Measurements from ENCODE around the gene SAA2.
"Not testable (repeated sequence)": the region's sequence is repeated elsewhere in the genome, so short reads cannot be mapped to it uniquely, and the experiment has no call there.

The SAA2 gene

DNA sequence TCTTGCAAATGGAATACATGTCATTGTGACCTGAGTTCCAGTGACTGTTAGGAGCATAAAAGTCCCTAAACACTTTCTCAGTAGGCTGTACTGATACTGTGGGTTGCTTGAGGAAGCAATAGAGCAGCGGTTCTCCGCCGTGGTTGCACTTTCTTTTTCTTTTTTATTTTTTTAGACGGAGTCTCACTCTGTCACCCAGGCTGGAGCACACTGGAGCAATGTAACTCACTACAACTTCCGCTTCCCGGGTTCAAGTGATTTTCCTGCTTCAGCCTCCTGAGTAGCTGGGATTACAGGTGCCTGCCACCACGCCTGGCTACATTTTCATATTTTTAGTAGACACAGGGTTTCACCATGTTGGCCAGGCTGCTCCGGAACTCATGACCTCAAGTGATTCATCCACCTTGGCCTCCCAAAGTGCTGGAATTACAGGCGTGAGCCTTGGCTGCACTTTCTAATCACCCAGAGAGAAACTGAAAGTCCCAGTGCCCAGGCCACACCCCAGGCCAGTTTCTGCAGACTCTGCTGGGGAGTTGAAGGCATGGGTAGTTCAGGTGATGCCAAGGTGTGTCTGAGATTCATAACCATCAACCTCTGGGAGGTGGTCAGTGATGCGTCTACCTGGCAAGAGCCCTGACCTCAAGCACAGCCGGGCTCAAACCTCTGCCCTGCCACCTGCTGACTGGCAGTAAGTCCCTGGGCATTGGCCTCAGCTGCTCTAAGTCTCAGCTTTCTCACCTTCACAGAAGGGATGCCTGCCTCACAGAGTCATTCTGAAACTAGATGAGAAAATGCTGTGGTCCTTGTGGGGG, 1.9 kb downstream of the SAA2 start:
- peak; percentile 41 for DNase-seq

DNA sequence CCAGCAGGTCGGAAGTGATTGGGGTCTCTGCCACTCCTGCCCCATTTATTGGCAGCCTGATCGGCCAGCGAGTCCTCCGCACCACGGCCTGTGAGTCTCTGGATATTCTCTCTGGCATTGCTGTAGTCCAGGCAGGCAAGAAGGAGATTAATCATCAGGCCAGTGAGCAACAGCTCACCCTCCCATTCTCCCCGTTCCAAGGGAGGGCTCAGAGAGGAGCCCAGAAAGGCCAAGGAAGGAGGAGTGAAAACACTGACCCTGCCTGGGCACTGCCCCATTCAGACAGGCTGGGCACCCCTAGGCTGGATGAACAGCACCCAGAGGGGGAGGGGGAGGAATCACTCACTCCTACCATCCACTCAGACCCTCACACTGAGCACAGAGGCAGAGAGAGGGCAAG, 3.1 kb downstream of the SAA2 start:
- DNase-seq = no peak

DNA sequence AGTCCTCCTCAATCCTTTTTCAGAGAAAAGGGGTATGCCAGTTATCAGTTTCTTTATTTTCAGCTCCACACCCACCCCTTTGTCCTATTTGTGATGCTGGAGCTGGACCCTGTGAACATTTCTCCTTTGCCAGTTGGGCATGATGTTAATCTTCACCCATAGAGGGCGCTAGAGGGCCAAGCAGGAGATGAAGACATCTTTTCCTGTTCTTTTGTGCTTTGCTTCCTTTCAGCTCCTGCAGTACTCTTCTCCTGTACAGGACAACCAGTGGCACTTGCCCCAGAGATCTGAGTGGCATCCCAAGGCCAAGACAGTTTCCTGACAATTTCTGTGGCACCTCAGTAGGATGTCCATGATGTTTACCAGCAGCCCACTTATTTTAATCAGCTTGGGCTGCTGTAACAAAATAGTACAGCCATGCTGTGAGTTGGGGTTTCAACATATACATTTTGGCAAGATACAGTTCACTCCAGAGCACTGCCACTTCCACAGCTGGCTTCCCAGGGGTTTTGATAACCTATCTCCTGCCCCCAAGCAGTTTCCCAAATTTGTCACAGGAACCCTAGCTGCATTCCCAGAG, 4.6 kb downstream of the SAA2 start:
- peak; percentile 80 for DNase-seq

DNA sequence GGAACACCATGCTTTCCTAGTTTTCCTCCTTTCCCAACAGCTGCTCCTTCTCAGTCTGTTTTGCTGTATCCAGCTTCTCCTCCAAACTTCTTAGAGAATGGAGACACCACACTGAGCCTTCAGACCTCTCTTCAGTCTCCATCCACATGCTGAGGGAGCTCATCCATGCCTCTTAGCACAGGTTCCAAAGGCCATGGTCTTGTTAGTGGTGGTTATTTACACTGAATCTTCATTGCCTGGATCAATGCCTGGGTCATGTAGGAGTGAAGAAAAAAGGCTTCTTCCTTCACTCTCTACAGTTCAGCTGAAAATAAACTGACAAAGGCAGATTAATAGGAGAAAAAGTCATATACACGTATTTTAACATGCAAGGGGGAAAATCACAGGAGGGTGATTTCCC, 8.8 kb downstream of the SAA2 start:
- no peak for DNase-seq

DNA sequence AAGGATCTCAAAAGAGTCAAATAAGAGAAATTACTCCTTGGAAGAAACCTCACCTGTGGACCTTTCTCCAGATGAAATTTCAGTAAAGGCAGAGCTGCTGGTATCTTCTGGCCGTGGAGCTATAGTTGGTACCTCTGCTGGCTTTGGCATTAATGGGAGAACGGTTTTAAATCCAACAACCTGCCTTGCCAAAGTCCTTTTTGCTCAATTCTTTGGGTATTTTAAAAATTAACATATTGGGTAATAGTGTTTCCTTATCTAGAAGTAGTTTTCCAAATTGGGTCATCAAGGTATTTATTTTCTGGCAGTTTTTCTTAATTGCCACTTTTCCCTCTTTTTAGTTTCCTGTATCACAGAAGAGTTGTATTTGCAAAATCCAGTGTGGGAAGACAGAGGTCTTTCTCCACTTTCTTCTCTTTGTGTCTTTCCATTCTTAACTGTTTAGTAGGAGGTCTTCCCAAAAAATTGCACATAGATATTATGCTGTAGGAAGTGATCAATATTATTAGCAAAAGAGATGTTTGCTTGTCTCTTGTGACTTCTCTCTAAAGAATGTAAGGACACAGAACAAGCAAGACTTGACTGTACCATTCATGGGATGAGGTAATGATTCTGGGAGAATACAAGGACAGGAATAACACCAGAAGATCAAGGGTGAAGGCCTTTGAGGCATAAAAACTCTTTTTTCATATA, 11.7 kb downstream of the SAA2 start, which contains the start of gene SAA4:
TSS of gene SAA4 (minus strand) at position 139 of the 693 bp plus-strand sequence. CDS start 876 bp downstream, outside the sequence.
- no peak for DNase-seq

DNA sequence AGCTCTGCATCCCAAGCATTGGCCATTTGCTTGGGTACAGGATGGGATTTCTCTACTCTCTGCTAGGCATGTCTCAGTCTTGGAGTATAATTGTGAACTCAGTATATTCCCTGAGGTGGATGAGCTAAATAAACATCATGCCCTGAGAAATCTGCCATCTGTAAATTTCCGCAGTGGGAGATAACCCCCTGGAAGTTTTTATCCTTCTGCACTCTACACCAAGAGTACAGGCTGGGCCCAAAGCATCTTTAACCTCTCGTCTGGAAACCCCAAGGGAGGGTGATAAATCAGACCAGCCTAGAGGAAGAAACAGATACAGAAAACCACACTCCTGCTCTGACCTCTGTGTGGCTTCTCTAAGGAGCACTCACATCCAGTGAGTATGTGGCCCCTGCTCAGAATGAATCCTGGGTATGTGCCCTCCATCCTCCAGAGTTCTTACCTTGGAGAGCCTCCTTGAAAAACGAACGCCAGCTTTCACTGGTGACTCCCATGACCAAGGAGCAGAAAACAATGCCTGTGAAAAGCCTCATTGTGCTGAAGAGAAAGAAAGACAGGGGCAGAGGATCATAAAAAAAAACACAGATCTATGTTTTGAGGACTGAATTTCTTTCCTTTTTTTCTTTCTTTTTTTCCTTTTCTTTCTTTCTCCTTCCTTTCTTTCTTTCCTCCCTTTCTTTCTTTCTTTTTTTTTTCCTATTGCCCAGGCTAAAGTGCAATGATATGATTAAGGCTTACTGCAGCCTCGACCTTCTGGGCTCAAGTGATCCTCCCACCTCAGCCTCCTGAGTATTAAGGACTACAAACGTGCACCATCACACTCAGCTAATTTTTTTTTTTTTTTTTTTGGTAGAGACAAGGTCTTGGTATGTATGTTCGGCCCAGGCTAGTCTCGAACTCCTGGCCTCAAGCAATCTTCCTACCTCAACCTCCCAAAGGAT, 12.8 kb downstream of the SAA2 start:
- DNase-seq = no peak

DNA sequence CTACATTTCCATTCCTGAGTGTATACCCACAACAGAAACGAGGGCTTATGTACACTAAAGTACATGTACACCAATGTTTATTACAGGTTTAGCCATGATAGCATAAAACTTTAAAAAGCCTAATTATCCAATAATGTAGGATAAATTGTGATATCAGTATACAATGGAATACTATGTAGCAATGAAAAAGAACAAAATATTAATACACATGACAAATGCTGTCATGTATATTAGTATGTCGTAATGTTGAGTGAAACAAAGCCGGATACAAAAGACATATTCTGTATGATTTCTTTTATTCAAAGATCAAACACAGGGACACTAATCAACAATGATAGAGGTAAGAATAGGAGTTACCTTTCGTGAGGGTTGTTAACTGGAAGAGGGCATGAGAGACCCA, 14.6 kb downstream of the SAA2 start:
- DNase-seq = no peak

DNA sequence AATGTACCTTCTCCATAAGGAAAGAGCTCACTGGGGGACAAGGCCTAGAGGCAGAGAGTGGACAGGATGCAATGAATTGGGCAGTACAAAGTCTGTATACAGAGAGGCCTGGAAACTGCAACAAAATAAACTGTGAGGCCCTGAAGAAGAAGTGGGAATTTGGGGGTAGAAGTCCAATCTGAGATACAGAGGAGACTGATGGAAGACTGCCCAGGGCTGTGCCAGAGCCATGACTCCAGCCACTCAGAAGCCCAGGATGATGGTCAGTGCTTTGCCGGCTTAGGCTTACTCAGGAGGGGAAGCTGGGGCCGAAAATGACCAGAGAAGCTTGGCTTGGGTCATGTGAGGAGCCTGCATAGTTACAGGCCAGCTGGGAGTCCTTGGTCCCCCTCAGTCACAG, 17.6 kb downstream of the SAA2 start:
- no peak for DNase-seq

DNA sequence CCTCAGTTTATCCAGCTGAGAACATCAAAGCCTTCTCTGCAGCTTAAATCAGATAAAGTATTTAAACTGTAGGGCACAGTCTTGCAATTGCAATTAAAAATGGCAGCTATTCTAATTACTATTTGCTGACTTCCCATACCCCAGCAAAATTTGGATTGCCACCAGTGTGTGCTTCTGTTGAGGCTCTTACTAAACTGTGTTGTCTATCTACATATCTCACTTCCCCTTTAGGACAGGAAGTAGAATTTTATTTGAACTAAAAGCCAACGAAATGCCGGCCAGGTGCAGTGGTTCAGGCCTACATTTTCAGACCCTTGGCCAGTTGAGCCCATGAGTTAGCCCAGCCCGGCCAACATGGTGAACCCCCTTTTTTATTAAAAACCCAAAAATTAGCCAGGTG, 19.0 kb downstream of the SAA2 start:
- DNase-seq = no peak

DNA sequence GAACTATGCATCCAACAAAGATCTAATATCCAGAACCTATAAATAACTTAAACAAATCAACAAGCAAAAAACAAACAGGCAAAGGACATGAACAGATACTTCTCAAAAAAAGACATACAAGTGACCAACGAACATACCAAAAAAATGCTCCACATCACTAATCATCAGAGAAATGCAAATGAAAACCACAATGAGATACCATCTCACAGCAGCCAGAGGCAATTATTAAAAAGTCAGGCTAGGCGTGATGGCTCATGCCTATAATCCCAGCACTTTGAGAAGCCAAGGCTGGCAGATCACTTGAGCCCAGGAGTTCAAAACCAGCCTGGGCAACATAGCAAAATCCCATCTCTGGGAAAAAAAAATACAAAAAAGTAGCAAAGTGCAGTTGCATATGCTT, 22.6 kb downstream of the SAA2 start:
- no peak for DNase-seq

DNA sequence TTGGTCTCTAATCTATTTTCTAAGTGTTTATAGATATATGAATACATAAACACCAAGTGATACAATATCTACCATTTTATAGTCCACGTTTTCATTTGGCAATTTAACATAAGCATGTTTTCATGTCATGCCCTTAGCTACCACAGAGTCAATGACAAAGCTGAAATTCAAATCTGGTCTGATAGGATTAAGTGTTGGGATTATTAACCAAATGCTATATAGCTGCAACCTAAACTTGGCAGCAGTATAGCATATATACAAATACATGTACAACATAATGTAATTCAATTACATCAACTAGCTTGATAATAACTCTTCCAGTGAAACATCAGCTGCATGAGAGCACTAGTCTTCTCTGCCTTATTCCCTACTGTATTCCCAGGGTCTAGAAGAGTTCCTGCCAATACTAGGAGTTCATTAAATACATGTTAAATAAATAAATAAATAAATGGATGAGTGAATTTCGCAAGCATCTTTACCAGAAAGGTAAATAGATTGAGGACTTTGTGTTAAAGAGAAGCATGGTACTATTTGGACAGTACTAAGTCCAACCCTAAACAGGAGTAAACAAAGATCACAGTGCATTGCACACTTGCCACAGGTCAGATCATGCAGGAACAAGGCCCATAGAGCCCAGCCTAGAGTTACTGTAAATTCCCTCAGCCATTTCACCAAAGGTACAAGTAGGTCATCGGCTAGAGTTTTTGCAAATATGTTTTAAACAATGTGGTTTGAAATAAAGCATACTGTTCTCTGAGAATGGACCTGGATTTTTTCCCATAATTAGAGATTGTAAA, 24.7 kb downstream of the SAA2 start:
- DNase-seq = no peak

DNA sequence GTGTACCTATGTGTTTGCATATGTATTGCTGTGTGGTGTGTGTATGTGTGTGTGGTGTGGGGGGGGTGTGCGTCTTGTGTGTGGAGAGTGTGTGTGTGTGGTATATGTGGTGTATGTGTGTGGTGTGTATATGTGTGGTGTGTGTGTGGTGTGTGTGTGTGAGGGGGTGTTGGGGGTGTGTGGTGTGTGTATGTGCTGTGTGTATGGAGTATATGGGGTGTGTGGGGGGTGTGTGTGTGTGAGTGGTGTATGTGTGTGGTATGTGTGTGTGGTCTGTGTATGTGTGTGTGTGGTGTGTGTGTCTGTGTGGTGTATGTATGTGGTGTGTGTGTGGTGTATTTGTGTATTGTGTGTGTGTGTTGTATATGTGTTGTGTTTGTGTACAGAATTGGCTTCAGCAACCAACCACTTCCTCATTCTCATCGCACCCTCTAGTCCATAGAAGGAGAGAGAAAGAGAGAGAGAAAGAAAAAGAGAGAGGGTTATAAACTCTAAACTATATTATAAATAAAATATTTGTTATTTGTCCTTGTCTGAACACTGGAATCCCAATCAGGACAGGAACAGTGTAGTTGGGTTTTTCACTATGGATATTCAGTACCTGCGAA, 25.6 kb downstream of the SAA2 start:
- DNase-seq = no peak

DNA sequence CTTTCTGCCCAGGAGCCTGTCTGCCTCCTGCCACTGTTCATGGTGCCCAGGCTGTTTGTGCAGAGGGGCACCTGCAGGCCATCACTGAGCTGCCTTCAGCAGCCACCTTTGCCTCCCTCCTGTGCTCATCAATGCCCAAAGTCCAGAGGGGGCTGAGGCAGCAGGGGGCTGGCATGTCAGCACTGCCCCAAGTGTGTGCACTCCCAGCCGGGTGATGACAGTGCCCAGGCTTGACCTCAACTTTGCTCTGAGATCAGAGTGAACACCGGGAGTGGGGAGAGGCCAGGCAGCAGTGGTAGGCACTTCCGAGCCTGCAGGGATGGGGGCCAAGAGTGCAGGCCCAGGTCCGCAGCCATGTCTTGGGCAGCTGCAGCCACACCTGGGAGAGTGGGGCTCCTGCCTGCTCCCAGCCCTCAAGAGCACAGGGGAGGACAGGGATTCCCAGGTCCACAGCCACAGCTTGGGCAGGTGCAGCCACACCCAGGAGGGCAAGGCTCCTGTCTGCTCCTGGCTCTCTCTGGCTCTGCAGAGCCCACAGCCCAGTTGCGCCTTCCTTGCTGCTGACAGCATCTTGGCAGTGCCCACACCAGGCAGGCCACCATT, 27.1 kb downstream of the SAA2 start:
- no peak for DNase-seq

DNA sequence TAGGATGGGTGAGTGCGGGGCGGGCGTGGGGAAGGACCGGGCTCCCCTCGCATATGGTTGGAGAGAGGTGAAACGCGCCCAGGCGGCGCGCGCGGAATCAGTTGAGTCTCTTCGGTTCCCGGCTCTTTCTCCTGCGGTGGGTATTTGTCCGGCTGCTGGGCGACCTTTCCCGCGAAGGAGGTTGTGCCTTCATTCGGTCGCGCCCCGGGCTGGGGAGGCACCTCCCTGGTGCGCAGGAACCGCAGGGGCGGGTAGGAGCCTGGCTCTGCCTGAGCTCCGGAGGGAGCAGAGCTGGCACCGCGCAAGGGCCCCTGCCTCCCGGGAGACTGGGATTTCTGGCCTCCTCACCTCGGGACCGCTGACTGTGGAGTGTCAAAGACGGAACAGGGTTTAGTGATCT, 39.4 kb downstream of the SAA2 start:
- no peak for DNase-seq

DNA sequence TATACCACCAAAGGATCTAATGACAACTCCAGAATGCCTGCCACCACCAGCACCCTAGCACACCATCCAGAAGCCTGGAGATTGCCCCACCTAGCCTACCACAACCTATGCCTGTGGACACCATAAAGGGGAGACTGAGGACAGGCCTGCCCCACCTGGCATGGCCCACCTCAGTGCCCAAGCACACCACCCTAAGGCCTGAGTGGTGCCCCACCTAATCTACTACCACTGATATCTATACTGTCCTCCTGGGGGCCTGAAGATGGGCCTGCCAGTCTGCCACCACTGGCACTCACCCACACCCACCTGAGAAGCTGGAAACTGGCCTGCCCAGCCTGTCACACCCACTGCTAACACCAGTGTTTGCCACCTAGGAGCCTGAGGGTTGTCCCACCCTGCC, 43.7 kb downstream of the SAA2 start:
- no peak for DNase-seq

DNA sequence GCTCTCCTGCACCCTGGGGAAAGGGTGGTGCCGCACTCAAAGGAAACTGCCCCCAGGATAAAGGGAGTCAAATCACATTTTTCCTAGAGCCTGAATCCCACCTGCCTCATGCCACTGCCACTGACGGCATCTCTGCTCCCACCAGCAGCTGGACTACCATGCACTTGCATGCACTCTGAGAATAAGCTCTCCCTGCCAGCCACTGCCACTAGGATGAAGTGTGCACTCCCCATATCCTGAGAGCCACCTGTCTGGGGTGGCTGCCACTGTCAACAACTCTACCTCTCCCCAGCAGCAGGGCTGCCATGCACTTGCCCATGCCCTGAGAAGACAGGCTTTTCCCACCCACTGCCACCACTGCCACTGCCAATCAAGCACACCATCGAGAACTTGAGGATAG, 44.2 kb downstream of the SAA2 start:
- no peak for DNase-seq

DNA sequence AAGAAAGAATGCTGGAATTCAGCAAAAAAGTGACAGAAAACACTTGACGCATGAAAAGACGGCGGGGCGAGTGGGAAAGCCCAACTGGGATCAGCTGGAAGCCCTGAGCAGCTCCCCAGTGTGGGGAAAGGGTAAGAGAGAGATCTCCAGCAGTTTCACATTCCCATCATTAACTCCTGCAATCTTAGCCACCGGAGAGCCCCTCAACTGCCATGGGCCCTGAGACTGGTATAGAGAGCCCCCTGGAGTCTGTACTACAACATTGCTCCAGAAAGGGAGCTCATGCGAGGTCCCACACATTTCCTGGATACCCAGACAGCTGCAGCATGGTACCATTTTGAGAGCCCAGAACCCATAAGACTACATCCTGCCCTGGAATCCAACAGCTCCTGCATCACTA, 44.7 kb downstream of the SAA2 start:
- no peak for DNase-seq

DNA sequence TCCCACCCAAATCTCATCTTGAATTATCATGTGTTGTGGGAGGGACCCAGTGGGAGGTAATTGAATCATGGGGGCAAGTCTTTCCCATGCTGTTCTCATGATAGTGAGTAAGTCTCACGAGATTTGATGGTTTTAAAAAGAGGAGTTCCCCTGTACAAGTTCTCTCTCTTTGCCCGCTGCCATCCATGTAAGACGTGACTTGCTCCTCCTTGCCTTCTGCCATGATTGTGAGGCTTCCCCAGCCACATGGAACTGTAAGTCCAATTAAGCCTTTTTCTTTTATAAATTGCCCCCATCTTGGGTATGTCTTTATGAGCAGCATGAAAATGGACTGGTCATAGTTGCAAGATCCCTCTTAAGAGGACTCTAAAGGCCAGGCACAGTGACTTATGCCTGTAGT, 50.7 kb downstream of the SAA2 start:
- DNase-seq = not testable (repeated sequence)

DNA sequence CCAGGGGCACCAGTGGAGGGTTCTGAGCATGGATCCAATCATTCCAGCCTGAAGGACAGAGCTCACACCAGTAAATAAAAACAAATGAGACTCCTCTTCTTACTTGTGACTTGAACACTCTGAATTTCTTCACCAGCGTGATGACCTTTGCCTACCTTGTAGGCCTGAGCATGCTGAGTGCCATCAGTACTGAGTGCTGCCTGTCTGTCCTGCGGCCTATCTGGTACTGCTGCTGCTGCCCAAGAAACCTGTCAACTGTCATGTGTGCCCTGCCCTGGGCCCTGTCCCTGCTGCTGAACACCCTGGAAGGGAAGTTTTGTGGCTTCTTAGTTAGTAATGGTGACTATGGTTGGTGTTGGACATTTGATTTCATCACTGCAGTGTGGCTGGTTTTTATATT, 51.9 kb downstream of the SAA2 start:
- no peak for DNase-seq
